ENCODE results near the gene TAGLN3. TPM values are rescaled to one million over a fixed set of nuclear protein-coding genes. Genes with fewer than 3 reads are reported as not detected.

The TAGLN3 gene
- total RNA-seq, 1 experiment from 2014 or later, result not detected

- no peak for TF ChIP-seq CTCF (IDR thresholded peaks at IDR 0.05; ENCODE audit: insufficient read depth in 1 of 2, low read depth in 1 of 2, low read length in 1 of 2, severe bottlenecking in 1 of 2, unreplicated experiment in 1 of 2)
- CTCF ChIA-PET, result interaction anchor here (0.6 to 1.2 kb wide), 3 partner anchors 17 to 293 kb away, joined by 3 to 4 read pairs (median 4); partner anchors contain the start of gene ABHD10
- H3K27me3 Mint-ChIP-seq (ENCODE audit: insufficient read depth, unreplicated experiment), result no peaks in the 10 kb centered on the region
Observed at GRCh38 chr3:111961461-111962164, 37.1 kb upstream of the TAGLN3 start.

GRCh38 chr3:111963424-111963823 is 35.3 kb upstream of the TAGLN3 start:
- H3K4me3 Mint-ChIP-seq (ENCODE audit: unreplicated experiment), result no peak overlapping the region
- Histone ChIP-seq H3K27me3 (replicated peaks; ENCODE audit: control insufficient read depth, insufficient read depth, low read length) (no peaks in the 10 kb centered on the region), H3K36me3 (ENCODE audit: control insufficient read depth, insufficient read depth, low read length) (no peaks in the 10 kb centered on the region; the same call in 1 of the 2 replicates), H3K4me3 (ENCODE audit: low read depth, low read length) (no peak overlapping the region), H3K9me3 (no peaks in the 10 kb centered on the region), H3K4me1 (peaks cover 6% of the 10 kb centered on the region)
- ChIA-PET POLR2A (no interaction called here), CTCF (no interaction called here)
- TF ChIP-seq CTCF (IDR thresholded peaks at IDR 0.05; ENCODE audit: insufficient read depth in 1 of 2, low read depth in 1 of 2, low read length in 1 of 2, severe bottlenecking in 1 of 2, unreplicated experiment in 1 of 2), result no peak
- no peak for DNase-seq
- H3K9me3 Mint-ChIP-seq (ENCODE audit: unreplicated experiment), result no peaks in the 10 kb centered on the region
- no peak overlapping the region for H3K27ac Mint-ChIP-seq (ENCODE audit: unreplicated experiment)
- peaks cover 12% of the 10 kb centered on the region for H3K4me1 Mint-ChIP-seq (ENCODE audit: low read depth, unreplicated experiment)
- BruUV-seq (replicated peaks), result no TSS peak
- peaks cover 45% of the 10 kb centered on the region for H3K36me3 Mint-ChIP-seq (ENCODE audit: insufficient read depth, unreplicated experiment)
- intact Hi-C loops (cut with micrococcal nuclease; ENCODE audit: unreplicated experiment), result no loop called here
- no peaks in the 10 kb centered on the region for H3K27me3 Mint-ChIP-seq (ENCODE audit: insufficient read depth, unreplicated experiment)

More at GRCh38 chr3:111961461-111962164, 37.1 kb upstream of the TAGLN3 start:
- no peaks in the 10 kb centered on the region for H3K4me1 ChIP-seq
- H3K9me3 ChIP-seq, result no peaks in the 10 kb centered on the region
- no peaks in the 10 kb centered on the region; the same call in 1 of the 2 replicates for H3K36me3 ChIP-seq (ENCODE audit: control insufficient read depth, insufficient read depth, low read length)
- Mint-ChIP-seq H3K27ac (ENCODE audit: unreplicated experiment) (no peak overlapping the region), H3K36me3 (ENCODE audit: insufficient read depth, unreplicated experiment) (peaks cover 43% of the 10 kb centered on the region), H3K4me1 (ENCODE audit: low read depth, unreplicated experiment) (no peaks in the 10 kb centered on the region), H3K9me3 (ENCODE audit: unreplicated experiment) (no peaks in the 10 kb centered on the region), H3K4me3 (ENCODE audit: unreplicated experiment) (no peak overlapping the region)
- POLR2A ChIA-PET, result no interaction called here
- H3K27me3 ChIP-seq (replicated peaks; ENCODE audit: control insufficient read depth, insufficient read depth, low read length), result no peaks in the 10 kb centered on the region
- BruUV-seq (replicated peaks), result no TSS peak
- H3K4me3 ChIP-seq (ENCODE audit: low read depth, low read length), result no peak overlapping the region
- DNase-seq, result no peak
- intact Hi-C loops (cut with micrococcal nuclease; ENCODE audit: unreplicated experiment), result no loop called here

GRCh38 chr3:111965484-111965883 is 33.2 kb upstream of the TAGLN3 start:
- no peaks in the 10 kb centered on the region for H3K9me3 Mint-ChIP-seq (ENCODE audit: unreplicated experiment)
- Histone ChIP-seq H3K4me1 (peaks cover 6% of the 10 kb centered on the region), H3K4me3 (ENCODE audit: low read depth, low read length) (no peak overlapping the region), H3K36me3 (ENCODE audit: control insufficient read depth, insufficient read depth, low read length) (no peaks in the 10 kb centered on the region; the same call in 1 of the 2 replicates), H3K27me3 (replicated peaks; ENCODE audit: control insufficient read depth, insufficient read depth, low read length) (no peaks in the 10 kb centered on the region), H3K9me3 (no peaks in the 10 kb centered on the region)
- H3K4me3 Mint-ChIP-seq (ENCODE audit: unreplicated experiment), result no peak overlapping the region
- no TSS peak for BruUV-seq (replicated peaks)
- no peaks in the 10 kb centered on the region for H3K27me3 Mint-ChIP-seq (ENCODE audit: insufficient read depth, unreplicated experiment)
- intact Hi-C loops (cut with micrococcal nuclease; ENCODE audit: unreplicated experiment), result loop anchor here (5.0 kb wide), 1 partner anchor 388 kb away; no protein-coding TSS in a partner anchor
- peaks cover 12% of the 10 kb centered on the region for H3K4me1 Mint-ChIP-seq (ENCODE audit: low read depth, unreplicated experiment)
- CTCF ChIA-PET, result no interaction called here
- TF ChIP-seq CTCF (IDR thresholded peaks at IDR 0.05; ENCODE audit: insufficient read depth in 1 of 2, low read depth in 1 of 2, low read length in 1 of 2, severe bottlenecking in 1 of 2, unreplicated experiment in 1 of 2), result no peak
- no peak for DNase-seq
- POLR2A ChIA-PET, result no interaction called here
- no peak overlapping the region for H3K27ac Mint-ChIP-seq (ENCODE audit: unreplicated experiment)
- H3K36me3 Mint-ChIP-seq (ENCODE audit: insufficient read depth, unreplicated experiment), result peaks cover 57% of the 10 kb centered on the region

Measured in Caco-2 (cell line).